ENCODE data around the gene INSR.

INSR gene

GRCh38 chr19:7295912-7296536, 1.8 kb upstream of the INSR start:
- no peak for DNase-seq

DNA sequence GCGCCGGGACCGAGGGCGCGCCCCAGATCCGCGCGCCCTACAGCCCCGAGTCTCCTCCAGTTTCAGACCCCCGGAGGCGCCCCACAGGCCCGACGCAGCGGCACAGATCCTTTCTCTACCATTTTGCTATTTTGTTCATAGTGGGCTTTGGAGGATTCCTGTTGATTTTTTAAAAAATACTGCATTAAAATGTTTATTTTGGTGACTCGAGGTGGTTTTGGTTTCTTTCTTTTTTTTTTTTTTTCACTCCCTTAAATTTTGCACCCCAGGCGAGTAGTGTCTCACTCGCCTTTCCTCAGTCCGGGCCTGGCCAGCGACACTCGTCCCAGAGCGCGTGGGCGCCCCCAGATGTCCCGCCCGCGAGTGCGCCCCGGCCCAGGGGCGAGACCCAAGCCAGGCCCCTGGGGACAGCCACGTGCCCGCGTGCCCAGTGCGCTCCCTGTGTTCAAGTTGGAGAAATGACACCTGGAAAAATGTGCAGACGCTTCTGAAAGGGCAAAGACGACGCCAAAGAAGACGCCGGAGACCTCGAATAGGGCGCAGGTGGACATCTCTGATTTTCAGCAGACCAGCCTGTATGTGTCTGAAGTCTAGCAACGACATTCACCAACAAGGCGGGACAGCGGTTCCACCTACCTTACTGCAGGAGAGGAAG, 471 bp upstream of the INSR start:
- DNase-seq: no peak

DNA sequence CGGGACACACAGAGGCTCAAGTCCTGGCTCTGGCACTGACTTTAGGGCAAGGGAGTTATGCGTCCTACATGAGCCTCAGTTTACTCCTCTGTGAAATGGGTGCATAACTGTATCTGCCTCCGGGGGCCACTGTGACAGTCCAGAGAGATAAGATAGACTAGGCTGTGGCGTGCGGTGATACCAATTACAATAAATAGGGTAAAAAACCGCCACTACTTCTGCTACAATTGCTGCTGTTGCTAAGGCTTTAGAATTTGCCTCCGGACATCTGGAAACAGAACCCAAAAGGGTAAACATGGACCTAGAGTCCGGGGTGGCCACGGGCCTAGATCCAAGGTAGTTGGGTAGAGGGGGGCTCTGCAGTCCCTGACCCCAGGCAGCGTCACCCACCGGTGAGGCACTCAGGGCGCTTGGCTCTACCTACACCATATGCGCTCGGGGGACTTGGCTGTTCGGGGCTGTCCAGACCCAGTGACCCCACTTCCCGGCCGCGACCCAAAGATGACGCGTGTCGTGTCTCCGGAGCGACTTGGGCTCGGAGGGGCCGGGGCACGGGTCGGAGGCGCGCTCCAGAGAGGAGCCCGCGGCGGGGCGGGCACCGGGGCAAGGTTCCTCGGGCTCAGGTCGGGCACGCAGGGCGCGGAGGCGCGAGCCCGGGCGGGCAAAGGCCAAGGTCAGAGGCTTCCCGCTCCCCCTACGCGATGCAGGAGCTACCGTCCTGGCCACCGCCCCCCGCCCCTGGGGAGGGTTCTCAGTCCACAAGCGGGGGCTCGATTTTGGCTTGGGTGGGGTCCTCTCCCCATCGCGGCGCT, 1.1 kb downstream of the INSR start:
- no peak for DNase-seq

- no peak for DNase-seq
Measured at GRCh38 chr19:7292352-7292949, 1.8 kb downstream of the INSR start.

- DNase-seq: no peak
Measured at GRCh38 chr19:7288977-7289376, 5.2 kb downstream of the INSR start.

DNA sequence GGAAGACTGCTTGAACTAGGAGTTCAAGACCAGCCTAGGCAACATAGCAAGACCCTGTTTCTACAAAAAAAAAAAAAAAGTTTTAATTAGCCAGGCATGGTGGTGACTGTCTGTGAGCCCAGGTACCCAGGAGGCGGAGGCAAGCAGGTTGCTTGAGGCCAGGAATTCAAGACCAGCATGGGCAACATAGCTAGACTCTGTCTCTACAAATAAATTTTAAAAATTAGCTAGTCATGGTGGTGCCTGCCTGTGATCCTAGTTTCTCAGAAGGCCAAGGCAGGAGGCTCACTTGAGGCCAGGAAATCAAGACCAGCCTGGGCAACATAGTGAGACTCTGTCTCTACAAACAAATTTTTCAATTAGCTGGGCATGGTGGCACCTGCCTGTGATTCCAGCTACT, 6.1 kb downstream of the INSR start:
- DNase-seq: no peak

GRCh38 chr19:7287722-7288121, 6.5 kb downstream of the INSR start:
- no peak for DNase-seq

- no peak for DNase-seq
Measured at GRCh38 chr19:7280940-7281666, 13.1 kb downstream of the INSR start.

DNA sequence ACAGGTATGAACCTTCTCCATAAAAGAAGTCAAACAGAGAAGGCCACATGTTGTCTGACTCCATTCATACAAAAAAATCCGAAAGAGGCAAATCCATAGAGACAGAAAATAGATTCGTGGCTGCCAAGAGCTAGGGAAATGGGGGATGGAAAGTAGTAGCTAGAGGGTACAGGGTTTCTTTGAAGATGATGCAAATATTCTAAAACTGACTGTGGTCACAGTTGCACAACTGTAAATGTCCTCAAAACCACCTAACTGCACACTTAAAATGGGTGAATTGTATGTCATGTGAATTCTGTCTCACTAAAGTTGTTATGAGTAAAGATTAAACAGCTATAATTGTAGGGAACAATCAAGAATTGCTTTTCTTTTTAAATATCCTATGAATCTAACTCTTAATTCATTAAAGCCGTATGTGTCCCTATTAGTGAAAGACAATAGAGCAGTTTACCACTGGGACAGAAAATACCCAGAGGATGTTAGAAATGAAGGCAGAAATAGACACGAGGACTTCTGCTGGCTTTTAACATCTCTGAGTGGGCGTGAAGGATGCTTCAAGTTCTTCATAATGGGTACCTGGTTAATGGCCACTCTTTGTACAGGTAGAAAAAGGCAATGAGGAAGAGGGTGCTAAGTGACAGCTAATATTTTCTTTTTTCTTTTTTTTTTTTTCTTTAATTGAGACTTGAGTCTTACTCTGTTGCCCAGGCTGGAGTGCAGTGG, 21.2 kb downstream of the INSR start:
- no peak for DNase-seq

DNA sequence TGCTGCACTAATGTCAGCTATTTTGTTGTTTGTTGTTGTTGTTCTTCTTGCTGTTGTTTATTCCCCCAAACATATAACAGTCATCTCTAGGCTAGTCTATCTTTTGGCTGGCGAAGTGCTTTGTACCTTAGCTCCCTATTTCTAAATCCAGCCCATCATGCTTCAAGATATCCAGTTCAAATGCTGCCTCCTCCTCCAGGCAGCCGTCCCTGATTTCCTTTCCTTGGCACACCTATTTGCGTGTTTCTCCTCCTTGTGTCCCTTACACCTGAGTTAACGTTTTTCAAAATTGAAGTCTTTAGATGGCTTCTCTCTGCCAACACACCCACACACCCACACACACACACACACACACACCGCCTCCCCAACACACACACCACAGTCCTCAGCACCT, 25.5 kb downstream of the INSR start:
- no peak for DNase-seq

- DNase-seq: no peak
Measured at GRCh38 chr19:7267792-7268704, 26.2 kb downstream of the INSR start.

DNA sequence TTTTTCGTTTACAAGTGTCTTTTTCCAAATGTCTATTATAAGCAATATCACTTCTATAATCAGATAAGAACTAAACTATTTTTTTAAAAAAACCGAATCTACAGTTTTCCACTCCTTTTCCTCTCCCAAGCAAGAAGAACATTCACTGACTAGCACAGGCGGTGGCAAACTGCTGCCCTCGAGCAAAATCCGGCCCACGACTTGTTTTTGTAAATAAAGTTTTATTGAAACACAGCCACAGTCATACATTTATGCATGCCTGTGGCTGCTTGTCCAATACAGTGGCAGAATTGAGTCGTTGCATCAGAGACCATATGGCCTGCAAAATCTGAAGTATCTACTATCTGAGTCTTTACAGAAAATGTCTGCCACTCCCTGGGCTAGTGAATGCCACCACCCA, 27.4 kb downstream of the INSR start:
- no peak for DNase-seq

- DNase-seq: no peak
Measured at GRCh38 chr19:7265963-7266362, 28.3 kb downstream of the INSR start.

DNA sequence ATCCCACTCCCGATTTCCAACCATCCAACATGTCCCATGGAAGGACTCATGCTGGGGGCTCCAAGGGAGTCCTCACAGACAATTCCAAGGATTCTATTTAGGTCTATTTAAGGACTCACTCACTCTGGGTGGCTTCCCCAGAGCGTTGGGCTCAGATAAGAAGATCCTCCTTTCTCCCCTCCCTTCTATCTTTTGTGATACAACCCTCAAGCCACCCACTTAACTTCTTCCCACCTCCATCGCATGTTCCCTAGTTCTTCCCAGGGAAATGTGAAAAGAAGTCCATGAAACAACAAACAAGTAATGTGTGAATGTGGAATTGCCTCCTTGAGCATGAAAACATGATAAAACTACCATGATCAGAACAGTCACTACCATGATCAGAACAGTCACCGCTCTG, 29.4 kb downstream of the INSR start:
- DNase-seq: no peak

GRCh38 chr19:7263521-7263920, 30.7 kb downstream of the INSR start:
- no peak for DNase-seq

GRCh38 chr19:7263066-7263465, 31.1 kb downstream of the INSR start:
- DNase-seq: no peak

- DNase-seq: no peak
Measured at GRCh38 chr19:7262470-7262869, 31.7 kb downstream of the INSR start.

GRCh38 chr19:7260161-7260560, 34.1 kb downstream of the INSR start:
- DNase-seq: no peak

GRCh38 chr19:7258840-7259395, 35.3 kb downstream of the INSR start:
- no peak for DNase-seq

GRCh38 chr19:7258041-7258839, 36.0 kb downstream of the INSR start:
- no peak for DNase-seq

Data from activated gamma-delta T cell (primary cell).